ENCODE measurements around the gene PDZD2.

The PDZD2 gene

DNA sequence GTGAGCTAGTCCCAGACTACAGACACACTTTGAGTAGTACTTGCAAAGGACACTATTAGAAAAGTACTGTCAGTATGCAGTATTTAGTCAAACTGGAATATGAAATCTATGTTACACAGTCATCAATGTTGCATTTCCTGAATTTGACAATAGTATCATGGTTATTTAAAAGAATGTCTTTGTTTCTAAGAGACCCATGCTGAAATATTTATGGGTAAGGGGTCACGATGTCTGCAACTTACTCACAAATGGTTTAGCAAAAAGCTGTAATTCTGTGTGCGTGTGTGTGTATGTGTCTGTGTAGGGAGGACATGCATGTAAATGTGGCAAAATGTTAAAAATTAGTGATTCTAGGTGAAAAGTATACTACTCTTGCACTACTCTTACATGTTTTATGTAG, 429.6 kb downstream of the PDZD2 start:
- Histone ChIP-seq H3K4me3 (ENCODE audit: low read depth, low read length) (no peak overlapping the region), H3K36me3 (ENCODE audit: control insufficient read depth, insufficient read depth, low read length) (no peaks in the 10 kb centered on the region), H3K4me2 (ENCODE audit: low read length) (no peak overlapping the region), H3K4me1 (no peaks in the 10 kb centered on the region), H3K9me3 (ENCODE audit: control insufficient read depth, low read length) (no peaks in the 10 kb centered on the region), H3K27me3 (ENCODE audit: control insufficient read depth, insufficient read depth, low read length) (no peaks in the 10 kb centered on the region), H3K27ac (no peak overlapping the region), H3K79me2 (no peaks in the 10 kb centered on the region), H2AFZ (no peak overlapping the region), H3K9ac (no peak overlapping the region)
- TF ChIP-seq, protein P1, sequence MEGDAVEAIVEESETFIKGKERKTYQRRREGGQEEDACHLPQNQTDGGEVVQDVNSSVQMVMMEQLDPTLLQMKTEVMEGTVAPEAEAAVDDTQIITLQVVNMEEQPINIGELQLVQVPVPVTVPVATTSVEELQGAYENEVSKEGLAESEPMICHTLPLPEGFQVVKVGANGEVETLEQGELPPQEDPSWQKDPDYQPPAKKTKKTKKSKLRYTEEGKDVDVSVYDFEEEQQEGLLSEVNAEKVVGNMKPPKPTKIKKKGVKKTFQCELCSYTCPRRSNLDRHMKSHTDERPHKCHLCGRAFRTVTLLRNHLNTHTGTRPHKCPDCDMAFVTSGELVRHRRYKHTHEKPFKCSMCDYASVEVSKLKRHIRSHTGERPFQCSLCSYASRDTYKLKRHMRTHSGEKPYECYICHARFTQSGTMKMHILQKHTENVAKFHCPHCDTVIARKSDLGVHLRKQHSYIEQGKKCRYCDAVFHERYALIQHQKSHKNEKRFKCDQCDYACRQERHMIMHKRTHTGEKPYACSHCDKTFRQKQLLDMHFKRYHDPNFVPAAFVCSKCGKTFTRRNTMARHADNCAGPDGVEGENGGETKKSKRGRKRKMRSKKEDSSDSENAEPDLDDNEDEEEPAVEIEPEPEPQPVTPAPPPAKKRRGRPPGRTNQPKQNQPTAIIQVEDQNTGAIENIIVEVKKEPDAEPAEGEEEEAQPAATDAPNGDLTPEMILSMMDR (IDR thresholded peaks at IDR 0.05) = no peak

DNA sequence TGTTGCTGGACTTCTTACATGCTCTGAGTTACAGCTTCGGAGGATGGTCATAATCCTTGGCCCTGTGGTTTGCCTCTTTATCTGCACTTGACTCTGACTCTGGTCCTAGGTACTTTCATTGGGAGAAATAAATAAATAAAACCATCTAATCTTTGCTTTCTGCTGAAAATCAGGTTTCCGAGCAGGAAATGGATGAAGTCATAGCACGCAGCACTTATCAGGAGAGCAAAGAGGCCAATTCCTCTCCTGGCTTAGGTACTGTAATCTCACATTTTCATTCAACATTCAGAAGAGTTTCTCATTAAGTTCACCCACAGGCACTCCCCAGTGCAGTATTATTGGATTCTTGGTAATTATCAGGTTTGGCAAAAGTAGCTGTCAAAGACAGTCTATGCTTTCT, 430.5 kb downstream of the PDZD2 start:
- Histone ChIP-seq H3K4me2 (ENCODE audit: low read length) (no peak overlapping the region), H3K9me3 (ENCODE audit: control insufficient read depth, low read length) (no peaks in the 10 kb centered on the region), H3K36me3 (ENCODE audit: control insufficient read depth, insufficient read depth, low read length) (no peaks in the 10 kb centered on the region), H2AFZ (no peak overlapping the region), H3K9ac (no peak overlapping the region), H3K79me2 (no peaks in the 10 kb centered on the region), H3K4me3 (ENCODE audit: low read depth, low read length) (no peak overlapping the region), H3K4me1 (no peaks in the 10 kb centered on the region), H3K27me3 (ENCODE audit: control insufficient read depth, insufficient read depth, low read length) (no peaks in the 10 kb centered on the region), H3K27ac (no peak overlapping the region)
- TF ChIP-seq, protein P1 (IDR thresholded peaks at IDR 0.05) = no peak

DNA sequence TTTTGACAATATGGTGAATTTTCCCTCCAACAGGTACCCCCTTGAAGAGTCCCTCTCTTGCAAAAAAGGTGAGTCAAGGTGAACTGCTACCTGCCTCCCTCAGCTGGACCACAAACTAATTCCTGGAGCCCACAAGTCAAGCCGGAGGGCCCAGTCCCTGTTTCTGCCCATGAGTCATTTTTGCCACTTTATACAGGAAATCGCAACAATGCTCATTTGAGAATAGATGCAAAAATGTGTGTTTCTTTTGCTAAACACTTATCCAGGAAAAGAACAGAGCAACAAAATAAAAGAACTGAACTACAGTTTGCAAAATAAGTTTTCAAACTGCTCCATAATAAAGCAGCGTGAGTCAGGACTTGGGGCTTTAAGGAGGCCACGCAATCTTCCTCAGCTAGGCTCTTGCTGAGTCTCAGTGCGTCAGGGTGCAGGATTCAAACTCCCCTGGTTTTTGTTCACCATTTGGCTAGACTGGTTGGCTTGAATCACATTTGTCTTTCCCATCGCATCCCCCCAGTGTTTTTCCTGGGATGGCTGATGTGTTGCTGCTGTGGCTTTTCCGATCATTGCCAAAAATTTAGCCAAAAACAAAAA, 432.5 kb downstream of the PDZD2 start:
- Histone ChIP-seq H3K79me2 (no peaks in the 10 kb centered on the region), H3K36me3 (ENCODE audit: control insufficient read depth, insufficient read depth, low read length) (no peaks in the 10 kb centered on the region), H3K27me3 (ENCODE audit: control insufficient read depth, insufficient read depth, low read length) (no peaks in the 10 kb centered on the region), H3K27ac (no peak overlapping the region), H3K4me1 (no peaks in the 10 kb centered on the region), H3K4me2 (ENCODE audit: low read length) (no peak overlapping the region), H3K4me3 (ENCODE audit: low read depth, low read length) (no peak overlapping the region), H3K9me3 (ENCODE audit: control insufficient read depth, low read length) (no peaks in the 10 kb centered on the region), H3K9ac (no peak overlapping the region), H2AFZ (no peak overlapping the region)
- TF ChIP-seq, protein P1 (IDR thresholded peaks at IDR 0.05) = no peak

DNA sequence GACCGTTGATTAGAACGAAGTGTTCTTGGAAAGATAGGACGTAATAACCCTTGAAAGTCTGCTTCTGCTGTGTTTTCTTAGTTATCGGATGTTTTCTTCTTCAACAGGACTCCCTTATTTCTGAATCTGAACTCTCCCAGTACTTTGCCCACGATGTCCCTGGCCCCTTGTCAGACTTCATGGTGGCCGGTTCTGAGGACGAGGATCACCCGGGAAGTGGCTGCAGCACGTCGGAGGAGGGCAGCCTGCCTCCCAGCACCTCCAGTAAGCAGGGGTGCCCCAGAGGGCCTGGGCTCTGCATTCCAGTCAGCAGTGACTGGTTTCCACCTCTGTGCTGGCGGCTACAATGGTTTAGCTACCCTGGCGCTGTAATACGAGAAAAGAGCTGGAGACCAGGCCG, 433.1 kb downstream of the PDZD2 start:
- TF ChIP-seq, protein P1 (IDR thresholded peaks at IDR 0.05) = no peak
- no peaks in the 10 kb centered on the region for H3K27me3 ChIP-seq (ENCODE audit: control insufficient read depth, insufficient read depth, low read length)

DNA sequence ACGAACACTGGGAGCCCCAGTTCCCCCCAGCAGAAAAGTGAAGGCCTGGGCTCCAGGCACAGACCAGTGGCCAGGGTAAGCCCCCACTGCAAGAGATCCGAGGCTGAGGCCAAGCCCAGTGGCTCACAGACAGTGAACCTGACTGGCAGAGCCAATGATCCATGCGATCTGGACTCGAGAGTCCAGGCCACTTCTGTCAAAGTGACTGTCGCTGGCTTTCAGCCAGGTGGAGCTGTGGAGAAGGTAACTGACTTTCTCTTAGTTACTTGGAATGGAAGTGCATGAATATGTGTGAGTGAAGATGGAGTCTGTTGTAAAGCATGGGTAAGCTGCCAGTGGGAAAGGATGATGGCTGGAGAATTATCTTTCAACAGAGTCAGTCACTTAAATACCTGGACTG, 435.5 kb downstream of the PDZD2 start:
- Histone ChIP-seq H3K9ac (no peak overlapping the region), H3K36me3 (ENCODE audit: control insufficient read depth, insufficient read depth, low read length) (no peaks in the 10 kb centered on the region), H3K9me3 (ENCODE audit: control insufficient read depth, low read length) (no peaks in the 10 kb centered on the region), H3K79me2 (no peaks in the 10 kb centered on the region), H3K27ac (no peak overlapping the region), H2AFZ (no peak overlapping the region), H3K27me3 (ENCODE audit: control insufficient read depth, insufficient read depth, low read length) (no peaks in the 10 kb centered on the region), H3K4me2 (ENCODE audit: low read length) (no peak overlapping the region), H3K4me3 (ENCODE audit: low read depth, low read length) (no peak overlapping the region), H3K4me1 (no peaks in the 10 kb centered on the region)
- TF ChIP-seq, protein P1 (IDR thresholded peaks at IDR 0.05) = no peak

More for the DNA sequence above, 433.1 kb downstream of the PDZD2 start:
- no peak overlapping the region for H3K9ac ChIP-seq
- H3K4me3 ChIP-seq (ENCODE audit: low read depth, low read length) = no peak overlapping the region
- H3K9me3 ChIP-seq (ENCODE audit: control insufficient read depth, low read length) = no peaks in the 10 kb centered on the region
- no peak overlapping the region for H3K4me2 ChIP-seq (ENCODE audit: low read length)
- no peaks in the 10 kb centered on the region for H3K79me2 ChIP-seq
- H3K36me3 ChIP-seq (ENCODE audit: control insufficient read depth, insufficient read depth, low read length) = no peaks in the 10 kb centered on the region
- H2AFZ ChIP-seq = no peak overlapping the region
- H3K27ac ChIP-seq = no peak overlapping the region
- no peaks in the 10 kb centered on the region for H3K4me1 ChIP-seq
